ENCODE results near the gene NRXN3. TPM values are rescaled to one million over a fixed set of nuclear protein-coding genes. Genes with fewer than 3 reads are reported as not detected.

The NRXN3 gene
- total RNA-seq, 2 experiments from 2014 or later: not detected

GRCh38 chr14:78240567-78240966, 70.4 kb downstream of the NRXN3 start:
- Mint-ChIP-seq H3K27ac (no peak overlapping the region), H3K4me3 (no peak overlapping the region), H3K9me3 (no peaks in the 10 kb centered on the region), H3K4me1 (no peaks in the 10 kb centered on the region), H3K36me3 (ENCODE audit: low read depth) (no peaks in the 10 kb centered on the region), H3K27me3 (no peaks in the 10 kb centered on the region)
- ChIA-PET CTCF (no interaction called here), POLR2A (interaction anchor here (0.6 kb wide), 1 partner anchor 12 kb away, joined by 3 read pairs; no protein-coding TSS in a partner anchor)
- no peak for DNase-seq

- ChIA-PET POLR2A (no interaction called here), CTCF (no interaction called here)
- no peaks in the 10 kb centered on the region for H3K4me1 Mint-ChIP-seq
- H3K27ac Mint-ChIP-seq: no peak overlapping the region
- no peaks in the 10 kb centered on the region for H3K36me3 Mint-ChIP-seq (ENCODE audit: low read depth)
- H3K4me3 Mint-ChIP-seq: no peak overlapping the region
- no peaks in the 10 kb centered on the region for H3K9me3 Mint-ChIP-seq
- no peaks in the 10 kb centered on the region for H3K27me3 Mint-ChIP-seq
- DNase-seq: no peak
Measured at GRCh38 chr14:78242086-78242485, 71.9 kb downstream of the NRXN3 start.

- DNase-seq: no peak
- Mint-ChIP-seq H3K27me3 (no peaks in the 10 kb centered on the region), H3K4me1 (no peaks in the 10 kb centered on the region), H3K27ac (no peak overlapping the region), H3K36me3 (ENCODE audit: low read depth) (no peaks in the 10 kb centered on the region), H3K9me3 (no peaks in the 10 kb centered on the region), H3K4me3 (no peak overlapping the region)
- ChIA-PET POLR2A (no interaction called here), CTCF (no interaction called here)
Measured at GRCh38 chr14:78243187-78243586, 73.0 kb downstream of the NRXN3 start.

- CTCF ChIA-PET: no interaction called here
- DNase-seq: no peak
- Mint-ChIP-seq H3K27me3 (no peaks in the 10 kb centered on the region), H3K27ac (no peak overlapping the region), H3K4me3 (no peak overlapping the region), H3K36me3 (ENCODE audit: low read depth) (no peaks in the 10 kb centered on the region), H3K9me3 (no peaks in the 10 kb centered on the region), H3K4me1 (no peaks in the 10 kb centered on the region)
- POLR2A ChIA-PET: no interaction called here
Measured at GRCh38 chr14:78245238-78245637, 75.1 kb downstream of the NRXN3 start.

- Mint-ChIP-seq H3K4me3 (no peak overlapping the region), H3K27me3 (no peaks in the 10 kb centered on the region), H3K36me3 (ENCODE audit: low read depth) (no peaks in the 10 kb centered on the region), H3K4me1 (no peaks in the 10 kb centered on the region), H3K27ac (no peak overlapping the region), H3K9me3 (no peaks in the 10 kb centered on the region)
- no peak for DNase-seq
- POLR2A ChIA-PET: no interaction called here
- CTCF ChIA-PET: no interaction called here
Measured at GRCh38 chr14:78248501-78249090, 78.4 kb downstream of the NRXN3 start.

- Mint-ChIP-seq H3K4me1 (no peaks in the 10 kb centered on the region), H3K27me3 (no peaks in the 10 kb centered on the region), H3K27ac (no peak overlapping the region), H3K36me3 (ENCODE audit: low read depth) (no peaks in the 10 kb centered on the region), H3K9me3 (no peaks in the 10 kb centered on the region), H3K4me3 (no peak overlapping the region)
- DNase-seq: no peak
- ChIA-PET CTCF (no interaction called here), POLR2A (no interaction called here)
Measured at GRCh38 chr14:78251308-78251707, 81.1 kb downstream of the NRXN3 start.

- H3K4me1 Mint-ChIP-seq: no peaks in the 10 kb centered on the region
- POLR2A ChIA-PET: no interaction called here
Measured at GRCh38 chr14:78253986-78254385, 83.8 kb downstream of the NRXN3 start.

GRCh38 chr14:78254911-78255461, 84.8 kb downstream of the NRXN3 start:
- DNase-seq: no peak
- Mint-ChIP-seq H3K9me3 (no peaks in the 10 kb centered on the region), H3K4me3 (no peak overlapping the region), H3K36me3 (ENCODE audit: low read depth) (no peaks in the 10 kb centered on the region), H3K27ac (no peak overlapping the region), H3K4me1 (no peaks in the 10 kb centered on the region), H3K27me3 (no peaks in the 10 kb centered on the region)
- POLR2A ChIA-PET: no interaction called here
- CTCF ChIA-PET: no interaction called here

More at GRCh38 chr14:78253986-78254385, 83.8 kb downstream of the NRXN3 start:
- CTCF ChIA-PET: no interaction called here
- Mint-ChIP-seq H3K27me3 (no peaks in the 10 kb centered on the region), H3K36me3 (ENCODE audit: low read depth) (no peaks in the 10 kb centered on the region), H3K27ac (no peak overlapping the region), H3K9me3 (no peaks in the 10 kb centered on the region), H3K4me3 (no peak overlapping the region)
- no peak for DNase-seq

- CTCF ChIA-PET: no interaction called here
- no peaks in the 10 kb centered on the region for H3K4me1 Mint-ChIP-seq
- H3K27ac Mint-ChIP-seq: no peak overlapping the region
- no peaks in the 10 kb centered on the region for H3K9me3 Mint-ChIP-seq
- no peaks in the 10 kb centered on the region for H3K27me3 Mint-ChIP-seq
- no peak for DNase-seq
- POLR2A ChIA-PET: no interaction called here
- no peaks in the 10 kb centered on the region for H3K36me3 Mint-ChIP-seq (ENCODE audit: low read depth)
- H3K4me3 Mint-ChIP-seq: no peak overlapping the region
Measured at GRCh38 chr14:78259831-78260230, 89.7 kb downstream of the NRXN3 start.

- POLR2A ChIA-PET: no interaction called here
- no peak for DNase-seq
- Mint-ChIP-seq H3K4me1 (no peaks in the 10 kb centered on the region), H3K4me3 (no peak overlapping the region), H3K27ac (no peak overlapping the region), H3K27me3 (no peaks in the 10 kb centered on the region), H3K9me3 (no peaks in the 10 kb centered on the region), H3K36me3 (ENCODE audit: low read depth) (no peaks in the 10 kb centered on the region)
- CTCF ChIA-PET: no interaction called here
Measured at GRCh38 chr14:78278464-78279250, 108.5 kb downstream of the NRXN3 start.

- H3K4me1 Mint-ChIP-seq: no peaks in the 10 kb centered on the region
- DNase-seq: no peak
- H3K36me3 Mint-ChIP-seq (ENCODE audit: low read depth): no peaks in the 10 kb centered on the region
- ChIA-PET POLR2A (no interaction called here), CTCF (no interaction called here)
- H3K4me3 Mint-ChIP-seq: no peak overlapping the region
- no peaks in the 10 kb centered on the region for H3K9me3 Mint-ChIP-seq
- no peaks in the 10 kb centered on the region for H3K27me3 Mint-ChIP-seq
- no peak overlapping the region for H3K27ac Mint-ChIP-seq
Measured at GRCh38 chr14:78282437-78282836, 112.3 kb downstream of the NRXN3 start.

GRCh38 chr14:78286210-78286609, 116.0 kb downstream of the NRXN3 start:
- CTCF ChIA-PET: no interaction called here
- no peak for DNase-seq
- POLR2A ChIA-PET: no interaction called here
- H3K4me1 Mint-ChIP-seq: no peaks in the 10 kb centered on the region
- H3K4me3 Mint-ChIP-seq: no peak overlapping the region
- H3K27me3 Mint-ChIP-seq: no peaks in the 10 kb centered on the region
- no peak overlapping the region for H3K27ac Mint-ChIP-seq
- no peaks in the 10 kb centered on the region for H3K36me3 Mint-ChIP-seq (ENCODE audit: low read depth)
- H3K9me3 Mint-ChIP-seq: no peaks in the 10 kb centered on the region

GRCh38 chr14:78292003-78292402, 121.8 kb downstream of the NRXN3 start:
- Mint-ChIP-seq H3K9me3 (no peaks in the 10 kb centered on the region), H3K36me3 (ENCODE audit: low read depth) (no peaks in the 10 kb centered on the region), H3K4me3 (no peak overlapping the region), H3K4me1 (no peaks in the 10 kb centered on the region), H3K27ac (no peak overlapping the region), H3K27me3 (no peaks in the 10 kb centered on the region)
- DNase-seq: no peak
- ChIA-PET CTCF (no interaction called here), POLR2A (no interaction called here)

GRCh38 chr14:78297858-78298257, 127.7 kb downstream of the NRXN3 start:
- no peak overlapping the region for H3K4me3 Mint-ChIP-seq
- H3K27ac Mint-ChIP-seq: no peak overlapping the region
- ChIA-PET CTCF (no interaction called here), POLR2A (no interaction called here)
- H3K4me1 Mint-ChIP-seq: no peaks in the 10 kb centered on the region
- no peaks in the 10 kb centered on the region for H3K36me3 Mint-ChIP-seq (ENCODE audit: low read depth)
- no peaks in the 10 kb centered on the region for H3K27me3 Mint-ChIP-seq
- no peaks in the 10 kb centered on the region for H3K9me3 Mint-ChIP-seq
- DNase-seq: no peak
